ENCODE data around the gene ARRB2.

DNA sequence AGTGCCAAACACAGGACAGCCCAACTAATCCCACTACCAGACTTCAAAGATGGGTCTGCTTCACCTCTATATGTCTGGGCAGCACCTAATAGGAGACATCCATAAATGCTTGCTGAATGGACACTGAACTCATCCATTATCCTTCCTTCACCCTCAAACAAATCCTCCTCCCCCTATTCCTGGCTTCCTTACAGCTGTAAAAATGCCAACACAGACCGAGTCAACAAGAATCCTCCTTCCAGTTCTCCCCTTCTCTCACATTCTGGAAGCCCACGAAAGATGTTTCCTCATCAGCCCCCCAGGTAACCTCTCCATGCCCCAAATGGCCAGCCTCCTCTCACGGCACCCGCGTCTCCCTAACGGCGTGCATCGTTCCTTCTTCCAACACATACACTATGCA, 18.7 kb upstream of the ARRB2 start:
- no peak for TF ChIP-seq CREB1 (IDR thresholded peaks at IDR 0.05)
- TF ChIP-seq, protein P1, sequence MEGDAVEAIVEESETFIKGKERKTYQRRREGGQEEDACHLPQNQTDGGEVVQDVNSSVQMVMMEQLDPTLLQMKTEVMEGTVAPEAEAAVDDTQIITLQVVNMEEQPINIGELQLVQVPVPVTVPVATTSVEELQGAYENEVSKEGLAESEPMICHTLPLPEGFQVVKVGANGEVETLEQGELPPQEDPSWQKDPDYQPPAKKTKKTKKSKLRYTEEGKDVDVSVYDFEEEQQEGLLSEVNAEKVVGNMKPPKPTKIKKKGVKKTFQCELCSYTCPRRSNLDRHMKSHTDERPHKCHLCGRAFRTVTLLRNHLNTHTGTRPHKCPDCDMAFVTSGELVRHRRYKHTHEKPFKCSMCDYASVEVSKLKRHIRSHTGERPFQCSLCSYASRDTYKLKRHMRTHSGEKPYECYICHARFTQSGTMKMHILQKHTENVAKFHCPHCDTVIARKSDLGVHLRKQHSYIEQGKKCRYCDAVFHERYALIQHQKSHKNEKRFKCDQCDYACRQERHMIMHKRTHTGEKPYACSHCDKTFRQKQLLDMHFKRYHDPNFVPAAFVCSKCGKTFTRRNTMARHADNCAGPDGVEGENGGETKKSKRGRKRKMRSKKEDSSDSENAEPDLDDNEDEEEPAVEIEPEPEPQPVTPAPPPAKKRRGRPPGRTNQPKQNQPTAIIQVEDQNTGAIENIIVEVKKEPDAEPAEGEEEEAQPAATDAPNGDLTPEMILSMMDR (IDR thresholded peaks at IDR 0.05; ENCODE audit: control extremely low read depth in 1 of 3, insufficient read depth in 1 of 3, low read depth in 1 of 3, low read length in 3 of 3): no peak
- no peak for TF ChIP-seq POLR2A (IDR thresholded peaks at IDR 0.05; ENCODE audit: control extremely low read depth in 1 of 2, low read depth in 2 of 2, low read length in 2 of 2)
- no peak for TF ChIP-seq YY1 (IDR thresholded peaks at IDR 0.05; ENCODE audit: low read depth, low read length)
- TF ChIP-seq RAD21 (IDR thresholded peaks at IDR 0.05 in 1 of 2, conservative IDR thresholded peaks at IDR 0.05 in 1 of 2; ENCODE audit: low read depth in 2 of 2, low read length in 2 of 2): no peak
- TF ChIP-seq SP1 (IDR thresholded peaks at IDR 0.05; ENCODE audit: low read depth, low read length): no peak
- no peak for TF ChIP-seq ASH2L (IDR thresholded peaks at IDR 0.05; ENCODE audit: low read length)
- no peak for TF ChIP-seq SRF (IDR thresholded peaks at IDR 0.05; ENCODE audit: low read depth, low read length)

All from H1 (cell line).